Glutamatergic neuron (in vitro differentiated cells): Measurements from ENCODE around the gene IL20RA. TPM values are rescaled to one million over a fixed set of nuclear protein-coding genes. Genes with fewer than 3 reads are reported as not detected.

Source experiments
- DNase-seq: peaks from one replicate; pipeline ENCODE4 v3.0.0; 2022
- H3K27ac Mint-ChIP-seq: one replicate; pipeline ENCODE4 v1.8.0; 2020; ENCODE audit warnings: mild to moderate bottlenecking, mixed read lengths, inconsistent platforms; ENCODE audit not compliant: unreplicated experiment
- H3K27me3 Mint-ChIP-seq: one replicate; pipeline ENCODE4 v1.8.0; 2020; ENCODE audit warnings: mild to moderate bottlenecking, moderate library complexity, mixed read lengths, inconsistent platforms; ENCODE audit not compliant: unreplicated experiment
- H3K36me3 Mint-ChIP-seq: one replicate; pipeline ENCODE4 v1.8.0; 2020; ENCODE audit warnings: mild to moderate bottlenecking, mixed read lengths, inconsistent platforms; ENCODE audit not compliant: unreplicated experiment
- H3K4me1 Mint-ChIP-seq: one replicate; pipeline ENCODE4 v1.8.0; 2020; ENCODE audit warnings: mild to moderate bottlenecking, low read depth, mixed read lengths, inconsistent platforms; ENCODE audit not compliant: unreplicated experiment
- H3K4me3 Mint-ChIP-seq: one replicate; pipeline ENCODE4 v1.8.0; 2020; ENCODE audit warnings: mild to moderate bottlenecking, mixed read lengths, inconsistent platforms; ENCODE audit not compliant: unreplicated experiment
- H3K9me3 Mint-ChIP-seq: one replicate; pipeline ENCODE4 v1.8.0; 2020; ENCODE audit warnings: mild to moderate bottlenecking, moderate library complexity, mixed read lengths, inconsistent platforms; ENCODE audit not compliant: unreplicated experiment
- total RNA-seq: library from RNA; stranded (reverse); fragmentation: NEBNext Ultra II Directional; extraction: Animal tissue kit (Norgen Biotek cat#: 25700); gene quantifications from one replicate; pipeline ENCODE4 v1.2.1, GENCODE V29; 2021; ENCODE audit not compliant: unreplicated experiment
- TF ChIP-seq, protein P1 (sequence below): fragments of 200-600 bp; sonication (generic); IDR thresholded peaks from one replicate; pipeline ENCODE4 v1.5.0; 2021; ENCODE audit not compliant: partially characterized antibody, unreplicated experiment

IL20RA gene
- total RNA-seq, 1 donor from 2014 or later, result not detected

DNA sequence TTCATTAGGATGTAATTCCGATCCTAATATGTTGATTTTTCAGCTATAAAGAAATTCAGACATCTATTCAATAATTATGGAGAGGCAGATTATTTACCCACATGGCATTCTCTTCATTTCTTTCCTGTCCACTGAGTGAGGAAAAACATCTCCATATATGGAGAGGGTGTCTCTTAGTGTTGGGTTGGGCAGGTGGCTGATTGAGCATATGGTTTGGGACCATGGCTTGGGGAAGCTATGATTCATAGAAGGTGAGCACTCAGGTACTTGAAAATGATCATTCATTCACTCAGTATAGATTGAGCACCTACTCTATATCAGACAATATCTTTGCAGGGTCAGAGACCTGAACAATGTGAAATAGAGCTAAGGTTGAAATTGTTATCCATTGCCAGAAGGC lies 41.3 kb upstream of the IL20RA start:
- H3K36me3 Mint-ChIP-seq, result no peaks in the 10 kb centered on the region
- TF ChIP-seq, protein P1, sequence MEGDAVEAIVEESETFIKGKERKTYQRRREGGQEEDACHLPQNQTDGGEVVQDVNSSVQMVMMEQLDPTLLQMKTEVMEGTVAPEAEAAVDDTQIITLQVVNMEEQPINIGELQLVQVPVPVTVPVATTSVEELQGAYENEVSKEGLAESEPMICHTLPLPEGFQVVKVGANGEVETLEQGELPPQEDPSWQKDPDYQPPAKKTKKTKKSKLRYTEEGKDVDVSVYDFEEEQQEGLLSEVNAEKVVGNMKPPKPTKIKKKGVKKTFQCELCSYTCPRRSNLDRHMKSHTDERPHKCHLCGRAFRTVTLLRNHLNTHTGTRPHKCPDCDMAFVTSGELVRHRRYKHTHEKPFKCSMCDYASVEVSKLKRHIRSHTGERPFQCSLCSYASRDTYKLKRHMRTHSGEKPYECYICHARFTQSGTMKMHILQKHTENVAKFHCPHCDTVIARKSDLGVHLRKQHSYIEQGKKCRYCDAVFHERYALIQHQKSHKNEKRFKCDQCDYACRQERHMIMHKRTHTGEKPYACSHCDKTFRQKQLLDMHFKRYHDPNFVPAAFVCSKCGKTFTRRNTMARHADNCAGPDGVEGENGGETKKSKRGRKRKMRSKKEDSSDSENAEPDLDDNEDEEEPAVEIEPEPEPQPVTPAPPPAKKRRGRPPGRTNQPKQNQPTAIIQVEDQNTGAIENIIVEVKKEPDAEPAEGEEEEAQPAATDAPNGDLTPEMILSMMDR, result no peak
- no peak overlapping the region for H3K4me3 Mint-ChIP-seq
- H3K9me3 Mint-ChIP-seq, result no peaks in the 10 kb centered on the region
- DNase-seq, result no peak
- H3K27ac Mint-ChIP-seq, result no peak overlapping the region
- H3K27me3 Mint-ChIP-seq, result no peaks in the 10 kb centered on the region
- H3K4me1 Mint-ChIP-seq, result peaks cover 8% of the 10 kb centered on the region

GRCh38 chr6:137084865-137085617 lies 40.3 kb upstream of the IL20RA start:
- Mint-ChIP-seq H3K4me1 (peaks cover 8% of the 10 kb centered on the region), H3K27me3 (no peaks in the 10 kb centered on the region), H3K9me3 (no peaks in the 10 kb centered on the region), H3K4me3 (no peak overlapping the region), H3K27ac (no peak overlapping the region), H3K36me3 (no peaks in the 10 kb centered on the region)
- no peak for DNase-seq
- TF ChIP-seq, protein P1, result no peak

GRCh38 chr6:137084090-137084489 lies 39.3 kb upstream of the IL20RA start:
- H3K27me3 Mint-ChIP-seq, result peaks cover 2% of the 10 kb centered on the region
- H3K27ac Mint-ChIP-seq, result no peak overlapping the region
- TF ChIP-seq, protein P1, result no peak
- H3K36me3 Mint-ChIP-seq, result no peaks in the 10 kb centered on the region
- H3K4me1 Mint-ChIP-seq, result peaks cover 8% of the 10 kb centered on the region
- H3K9me3 Mint-ChIP-seq, result no peaks in the 10 kb centered on the region
- H3K4me3 Mint-ChIP-seq, result no peak overlapping the region
- DNase-seq, result no peak

DNA sequence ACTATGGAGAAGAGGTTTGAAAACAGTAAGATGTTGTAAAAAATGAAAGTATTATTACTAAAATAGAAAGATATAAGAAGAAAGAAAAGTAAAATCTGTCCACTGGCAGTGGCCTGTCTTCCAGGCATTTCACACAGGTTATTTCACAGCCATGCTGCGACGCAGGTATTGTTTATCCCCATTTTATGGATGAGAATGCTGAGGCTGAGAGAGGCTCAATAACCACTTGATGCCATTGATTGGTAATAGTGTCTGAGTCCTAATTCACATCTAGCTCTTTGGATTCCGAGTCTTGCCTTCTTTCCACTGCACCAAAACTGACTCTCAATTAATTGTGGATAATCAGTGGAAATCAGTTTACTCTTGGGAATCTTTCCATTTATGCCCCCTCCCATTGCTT lies 37.2 kb upstream of the IL20RA start:
- peaks cover 15% of the 10 kb centered on the region for H3K4me1 Mint-ChIP-seq
- no peaks in the 10 kb centered on the region for H3K36me3 Mint-ChIP-seq

DNA sequence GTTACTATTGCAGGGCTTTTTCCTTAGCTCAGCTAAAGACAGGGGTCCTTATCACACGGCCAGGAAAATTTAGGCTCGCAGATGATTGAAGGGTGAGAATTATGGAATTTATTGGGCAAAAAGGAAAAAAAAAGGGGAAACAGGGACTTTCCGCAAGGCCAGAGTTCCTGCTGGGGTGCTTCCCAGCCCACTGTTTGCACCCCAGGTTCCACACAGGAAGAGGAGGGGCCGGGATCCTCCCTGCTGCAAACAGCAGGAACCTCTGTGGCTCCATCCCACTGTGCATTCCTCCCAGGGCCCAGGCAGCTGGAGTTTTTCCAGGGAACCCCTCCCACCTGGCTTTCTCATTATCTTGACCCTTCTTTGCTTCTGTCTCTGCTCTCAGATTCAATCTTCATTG lies 35.9 kb upstream of the IL20RA start:
- peaks cover 11% of the 10 kb centered on the region for H3K4me1 Mint-ChIP-seq
- TF ChIP-seq, protein P1, result no peak
- no peaks in the 10 kb centered on the region for H3K36me3 Mint-ChIP-seq
- H3K27ac Mint-ChIP-seq, result no peak overlapping the region
- no peak overlapping the region for H3K4me3 Mint-ChIP-seq
- no peaks in the 10 kb centered on the region for H3K9me3 Mint-ChIP-seq
- peaks cover 3% of the 10 kb centered on the region for H3K27me3 Mint-ChIP-seq
- DNase-seq, result no peak

More for the DNA sequence above, 37.2 kb upstream of the IL20RA start:
- Mint-ChIP-seq H3K4me3 (no peak overlapping the region), H3K27me3 (peaks cover 3% of the 10 kb centered on the region), H3K9me3 (no peaks in the 10 kb centered on the region), H3K27ac (no peak overlapping the region)
- no peak for DNase-seq
- TF ChIP-seq, protein P1, result no peak
